Activated T-helper 9 cell treated with anti-CD3 and anti-CD28 coated beads, Interleukin-2, amount 50 U/mL, for 16 hours (primary cell): ENCODE results near the gene ITGB1.
"Not testable (repeated sequence)": the region's sequence is repeated elsewhere in the genome, so short reads cannot be mapped to it uniquely, and the experiment has no call there.

Experiments used
- DNase-seq: peaks from one replicate; pipeline ENCODE4 v3.0.0-alpha.2; 2020; ENCODE audit warnings: low read depth

The ITGB1 gene

DNA sequence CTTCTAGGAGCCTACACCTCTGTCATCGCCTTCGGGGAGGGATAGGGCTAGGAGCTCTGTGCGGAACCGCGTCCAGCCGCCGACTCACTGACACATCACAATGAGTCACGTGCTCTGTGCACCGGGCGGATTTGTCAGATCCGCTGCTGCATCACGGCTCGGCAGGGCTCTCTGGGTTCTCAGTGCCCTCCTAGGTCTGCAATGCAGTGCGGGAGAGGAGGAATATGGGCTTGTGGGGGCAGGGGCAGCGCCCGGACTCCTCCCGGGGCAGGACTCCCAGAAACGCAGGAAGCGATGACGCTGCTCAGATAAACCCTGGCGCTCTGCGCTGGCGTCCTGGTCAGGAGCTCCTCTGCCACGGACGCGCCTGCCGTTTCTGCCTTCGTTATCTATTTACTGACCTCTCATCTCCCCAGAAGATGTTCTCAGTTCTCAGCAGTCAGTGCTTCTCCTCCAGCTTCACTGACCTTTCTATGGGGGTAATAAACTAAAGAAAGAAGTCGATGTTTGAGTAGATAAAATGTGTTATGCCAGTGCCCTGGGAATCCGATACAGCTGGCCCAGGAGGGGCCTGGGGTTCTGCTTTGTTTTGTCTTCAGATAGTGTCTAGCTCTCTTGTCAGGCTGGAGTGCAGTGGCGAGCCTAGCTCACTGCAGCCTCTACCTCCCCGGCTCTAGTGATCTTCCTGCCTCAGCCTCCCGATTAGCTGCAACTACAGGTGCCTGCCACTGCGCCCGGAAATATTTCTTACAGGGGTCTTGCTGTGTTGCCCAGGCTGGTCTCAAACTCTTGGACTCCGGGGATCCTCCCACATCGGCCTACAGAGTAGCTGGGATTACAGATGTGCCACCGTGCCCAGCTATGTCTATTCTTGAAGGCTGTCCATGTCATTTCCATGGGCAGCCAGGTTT is 22.8 kb upstream of the ITGB1 start:
- DNase-seq: peak; percentile 77

DNA sequence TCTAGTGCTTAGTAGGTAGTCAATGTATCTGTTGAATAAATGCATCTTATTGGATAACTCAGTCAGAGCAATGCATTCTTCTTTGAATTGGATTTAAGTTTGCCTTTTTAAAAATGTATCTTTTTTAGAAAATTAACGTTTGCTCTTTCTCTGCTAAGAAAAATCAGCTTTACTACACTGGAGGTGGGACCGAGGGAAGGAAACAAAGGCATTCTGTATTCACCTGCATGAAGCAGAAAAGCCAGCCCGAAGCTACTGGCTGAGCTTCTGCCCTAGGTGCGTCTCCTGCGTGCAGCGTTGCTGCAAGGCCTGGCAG is 22.2 kb upstream of the ITGB1 start:
- DNase-seq: no peak

DNA sequence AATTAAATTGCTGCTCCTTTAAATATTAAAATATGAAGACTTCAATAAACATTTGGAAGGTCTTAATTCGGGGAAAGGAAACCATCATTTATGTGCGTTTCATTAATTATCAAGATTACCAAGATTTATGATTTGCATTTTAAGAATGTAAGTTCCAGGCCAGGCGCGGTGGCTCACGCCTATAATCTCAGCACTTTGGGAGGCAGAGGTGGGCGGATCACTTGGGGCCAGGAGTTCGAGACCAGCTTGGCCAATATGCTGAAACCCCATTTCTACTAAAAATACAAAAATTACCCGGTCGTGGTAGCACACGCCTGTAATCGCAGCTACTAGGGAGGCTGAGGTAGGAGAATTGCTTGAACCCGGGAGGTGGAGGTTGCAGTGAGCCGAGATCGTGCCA is 21.7 kb upstream of the ITGB1 start:
- DNase-seq: not testable (repeated sequence)

DNA sequence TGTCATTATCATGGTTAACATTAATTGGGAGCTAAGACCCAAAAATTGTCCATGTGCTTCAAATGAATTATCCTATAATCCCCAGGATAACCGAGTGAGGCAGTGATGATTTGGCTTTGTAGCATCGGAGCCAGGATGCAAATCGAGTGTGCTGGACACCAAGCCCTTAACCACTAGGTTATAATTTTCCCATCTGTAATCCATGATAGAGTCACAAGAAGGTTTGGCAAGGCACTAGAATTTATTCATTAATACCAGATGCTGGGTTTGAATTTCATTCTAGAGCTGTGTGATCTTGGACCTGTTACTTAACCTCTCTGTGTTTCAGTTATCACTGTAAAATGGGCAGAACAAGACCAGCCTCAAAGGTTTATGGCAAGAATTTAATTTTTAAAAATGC is 21.0 kb upstream of the ITGB1 start:
- no peak for DNase-seq

DNA sequence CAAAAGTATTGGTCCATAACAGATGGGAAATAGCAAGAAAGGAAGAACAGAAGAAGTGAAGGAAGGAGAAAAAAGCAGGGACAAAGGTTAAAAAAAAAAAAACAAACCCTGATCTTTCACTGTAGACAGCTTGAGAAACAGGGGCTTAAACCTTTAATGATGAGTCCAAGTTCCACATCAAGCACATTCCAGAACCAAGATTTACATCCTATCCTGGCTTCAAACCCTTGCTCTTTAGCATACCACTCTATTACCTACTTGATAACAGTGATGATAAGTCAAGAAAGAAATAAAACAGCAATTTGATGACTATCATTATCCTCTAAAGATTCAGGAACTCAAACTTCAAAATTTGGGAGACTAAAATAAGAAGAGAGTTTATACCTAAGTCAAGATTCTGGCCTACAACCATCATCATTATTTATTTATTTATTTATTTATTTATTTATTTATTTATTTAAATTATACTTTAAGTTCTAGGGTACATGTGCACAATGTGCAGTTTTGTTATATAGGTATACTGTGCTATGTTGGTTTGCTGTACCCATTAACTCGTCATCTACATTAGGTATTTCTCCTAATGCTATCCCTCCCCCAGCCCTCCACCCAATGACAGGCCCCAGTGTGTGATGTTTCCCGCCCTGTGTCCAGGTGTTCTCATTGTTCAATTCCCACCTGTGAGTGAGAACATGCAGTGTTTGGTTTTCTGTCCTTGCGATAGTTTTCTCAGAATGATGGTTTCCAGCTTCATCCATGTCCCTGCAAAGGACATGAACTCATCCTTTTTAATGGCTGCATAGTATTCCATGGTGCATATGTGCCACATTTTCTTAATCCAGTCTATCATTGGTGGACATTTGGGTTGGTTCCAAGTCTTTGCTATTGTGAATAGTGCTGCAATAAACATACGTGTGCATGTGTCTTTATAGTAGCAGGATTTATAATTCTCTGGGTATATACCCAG is 20.1 kb upstream of the ITGB1 start:
- DNase-seq: not testable (repeated sequence)

DNA sequence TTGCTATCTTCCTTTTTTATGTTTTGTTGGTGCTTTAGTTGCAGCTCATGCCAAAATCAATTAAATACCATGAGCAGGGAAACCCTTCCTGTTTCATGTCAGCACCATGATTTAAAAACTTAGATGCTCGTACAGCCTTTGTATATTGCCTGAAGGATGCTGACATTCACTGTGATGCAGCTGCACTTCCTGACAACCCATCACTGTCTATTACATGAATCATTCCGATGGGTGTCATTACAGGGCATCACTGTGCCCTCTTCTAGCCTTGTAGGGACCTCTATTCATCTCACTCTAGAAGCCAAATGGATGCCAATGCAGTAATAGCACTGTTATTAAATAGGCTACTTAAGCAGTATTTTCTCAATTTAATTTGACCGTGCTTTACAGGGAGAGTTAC is 18.3 kb upstream of the ITGB1 start:
- DNase-seq: no peak

DNA sequence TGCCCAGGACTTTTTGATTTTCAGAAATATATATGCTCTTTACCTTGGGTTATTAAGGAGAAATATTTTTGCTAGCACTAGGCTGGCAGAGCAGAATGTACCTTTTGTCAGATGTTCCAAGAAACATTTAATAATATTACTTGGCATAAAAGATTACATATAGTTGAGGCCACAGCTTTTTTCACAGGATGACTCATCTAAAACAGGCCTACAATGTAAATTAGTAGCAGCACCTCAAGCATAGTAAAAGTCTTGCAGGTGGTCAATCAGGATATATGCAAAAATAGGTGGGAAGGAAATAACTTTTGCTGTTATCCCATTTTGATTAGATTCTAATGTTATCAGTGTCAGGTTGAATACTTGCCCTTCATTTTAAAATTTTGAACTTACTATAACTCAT is 14.9 kb upstream of the ITGB1 start:
- DNase-seq: no peak

DNA sequence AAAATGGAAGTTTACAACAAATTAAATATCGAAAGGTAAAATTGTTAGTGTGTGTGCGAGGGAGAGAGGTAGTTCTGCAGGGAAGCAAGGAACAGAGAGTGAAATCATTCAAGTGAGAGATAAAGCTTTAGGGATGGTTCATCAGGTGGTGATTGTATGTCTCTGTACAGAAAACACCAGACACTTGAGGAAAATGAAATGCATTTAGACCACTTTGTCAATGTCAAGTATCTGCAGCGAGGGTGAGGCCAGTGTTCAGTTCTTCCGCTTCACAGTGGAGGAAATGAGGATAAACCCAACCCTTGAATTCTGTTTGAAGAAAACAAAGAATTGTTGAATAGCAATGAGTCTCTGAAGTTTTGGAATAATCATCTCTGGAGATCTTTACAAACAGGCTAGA is 14.4 kb upstream of the ITGB1 start:
- DNase-seq: no peak

DNA sequence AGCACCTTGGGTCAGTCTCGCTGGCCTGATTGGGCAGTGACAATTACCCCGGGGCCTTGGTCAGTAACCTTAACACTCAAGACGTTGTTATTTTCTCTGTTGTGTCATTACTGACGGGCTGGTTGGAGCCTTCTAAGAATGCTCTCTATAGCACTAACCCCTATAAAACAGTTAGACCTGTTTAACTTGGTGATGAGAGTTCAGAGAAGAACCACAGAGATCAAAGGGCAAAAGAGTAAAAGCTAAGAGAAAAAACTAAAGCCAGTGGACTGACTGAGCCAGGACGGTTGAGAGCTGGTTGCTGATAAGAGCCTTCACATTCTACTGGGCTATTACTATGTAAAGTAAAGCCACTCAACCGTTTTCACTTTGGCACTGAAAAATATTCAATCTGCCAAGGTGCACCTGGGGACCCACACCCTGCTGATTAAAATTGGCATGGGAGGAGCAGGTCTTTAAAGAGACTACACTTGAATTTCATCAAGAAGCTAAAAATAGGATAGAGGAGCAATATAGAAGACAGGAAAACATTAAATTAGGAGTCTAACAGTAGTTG is 13.6 kb upstream of the ITGB1 start:
- DNase-seq: no peak

DNA sequence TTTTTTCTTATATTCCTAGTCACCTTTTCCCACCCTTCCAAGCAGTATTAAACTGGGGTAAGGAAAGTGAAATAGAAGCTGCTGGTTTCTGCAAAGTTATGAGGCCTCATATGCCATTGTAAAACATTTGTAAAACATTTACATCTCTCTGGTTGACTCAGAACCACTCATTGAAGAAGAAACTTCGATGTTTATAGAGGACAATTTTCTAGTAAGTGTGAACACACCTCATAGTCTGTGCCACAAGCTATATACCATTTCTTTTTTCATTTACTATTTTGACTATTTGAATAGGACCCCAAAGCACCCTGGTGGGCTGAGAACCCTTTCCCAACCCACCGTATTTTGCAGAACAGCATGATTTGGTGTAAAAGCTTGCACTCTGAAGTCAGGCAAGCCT is 12.9 kb upstream of the ITGB1 start:
- DNase-seq: no peak

DNA sequence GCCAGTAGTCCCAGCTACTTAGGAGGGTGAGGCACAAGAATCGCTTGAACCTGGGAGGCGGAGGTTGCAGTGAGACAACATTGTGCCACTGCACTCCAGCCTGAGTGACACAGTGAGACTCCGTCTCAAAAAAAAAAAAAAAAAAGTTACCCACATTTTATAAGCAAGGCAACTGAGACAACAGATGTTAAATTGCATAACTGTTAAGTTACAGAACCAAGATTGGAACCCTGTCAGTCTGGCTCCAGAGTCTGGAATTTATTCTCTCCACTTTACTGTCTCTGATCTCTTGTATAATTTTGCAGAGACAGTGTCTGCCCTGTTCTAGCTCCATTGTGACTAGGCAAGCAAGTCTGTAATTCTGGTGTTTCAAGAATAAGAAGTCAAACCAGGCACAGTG is 6.2 kb upstream of the ITGB1 start:
- no peak for DNase-seq

DNA sequence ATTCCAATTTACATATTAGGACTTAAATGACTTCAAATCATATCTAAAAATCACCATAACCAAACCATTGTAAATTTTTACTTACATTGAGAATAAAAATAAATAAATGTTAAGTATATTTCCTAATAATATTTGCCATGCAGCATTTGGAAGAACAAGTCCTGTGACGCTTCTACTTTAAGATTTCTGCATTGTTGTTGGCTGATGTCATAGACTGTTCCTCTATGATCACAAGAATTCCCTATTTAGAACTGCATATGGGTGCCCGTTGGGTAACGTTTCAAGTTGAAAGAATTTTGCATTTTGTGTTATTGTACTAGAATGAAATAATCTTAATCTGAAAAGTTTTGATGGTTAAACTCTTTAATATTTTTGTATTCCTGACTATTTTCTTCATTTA is 5.1 kb upstream of the ITGB1 start:
- DNase-seq: no peak

DNA sequence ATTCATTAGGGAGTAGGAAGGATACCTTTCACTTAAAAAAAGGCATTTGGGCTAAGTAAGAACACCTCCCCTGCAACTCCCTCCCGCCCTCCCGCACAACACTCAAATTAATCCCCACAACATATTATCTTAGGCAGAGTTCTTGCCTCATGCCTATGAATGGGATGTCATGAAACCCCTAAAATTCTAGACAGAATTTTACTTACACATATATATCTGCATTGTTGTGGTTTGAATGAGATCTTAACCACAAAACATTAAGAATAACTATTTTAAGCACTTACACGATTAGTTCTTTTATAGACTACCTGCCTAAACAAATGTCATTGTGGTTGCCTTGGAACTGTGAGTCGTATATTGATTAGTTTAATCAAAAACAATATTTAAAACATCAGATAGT is 4.5 kb upstream of the ITGB1 start:
- DNase-seq: no peak

DNA sequence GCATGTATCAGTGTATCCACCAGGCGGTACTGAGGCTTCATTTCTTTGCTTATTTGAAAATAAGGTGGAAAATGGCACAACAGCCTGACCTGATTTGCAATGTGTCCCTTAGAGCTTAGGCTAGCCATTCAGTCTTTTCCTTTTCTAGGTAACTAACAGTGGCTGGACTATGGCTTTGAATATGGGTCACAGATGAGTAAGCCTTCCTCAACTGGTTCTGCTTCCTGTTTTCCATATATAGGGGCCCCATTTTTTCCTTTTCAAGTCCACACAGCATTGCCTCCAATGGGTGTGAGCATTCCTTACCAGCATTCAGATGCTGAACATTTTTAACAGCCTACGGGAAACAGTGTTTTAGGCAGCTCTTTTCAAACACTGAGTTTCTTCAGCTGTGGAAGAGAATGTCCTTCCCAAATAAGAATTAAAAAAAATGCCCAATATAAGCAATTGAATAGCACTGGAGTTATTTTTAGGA is 3.9 kb upstream of the ITGB1 start:
- no peak for DNase-seq

DNA sequence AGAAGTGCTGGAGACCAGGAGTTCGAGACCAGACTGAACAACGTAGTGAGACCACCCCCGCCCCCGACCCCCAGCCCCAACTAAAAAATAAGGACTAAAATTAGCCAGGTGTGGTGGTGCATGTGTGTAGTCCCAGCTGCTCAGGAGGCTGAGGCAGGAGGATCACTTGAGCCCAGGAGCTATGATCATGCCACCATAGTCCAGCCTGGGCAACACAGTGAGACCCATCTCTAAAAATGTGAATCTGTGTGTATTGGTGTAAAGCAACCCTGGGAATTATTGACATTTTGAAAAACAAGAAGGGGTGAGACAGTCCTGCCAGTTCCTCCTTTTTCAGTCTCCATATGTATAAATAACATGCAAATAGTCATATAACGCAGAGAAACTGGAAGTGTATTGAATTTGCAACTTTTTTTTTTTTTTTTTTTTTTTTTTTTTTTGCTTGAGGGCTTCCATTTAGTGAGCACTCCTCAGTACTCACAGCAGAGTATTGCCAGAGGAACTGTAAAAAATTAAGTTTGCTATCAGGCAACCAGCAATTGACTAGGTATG is 3.4 kb upstream of the ITGB1 start:
- no peak for DNase-seq

DNA sequence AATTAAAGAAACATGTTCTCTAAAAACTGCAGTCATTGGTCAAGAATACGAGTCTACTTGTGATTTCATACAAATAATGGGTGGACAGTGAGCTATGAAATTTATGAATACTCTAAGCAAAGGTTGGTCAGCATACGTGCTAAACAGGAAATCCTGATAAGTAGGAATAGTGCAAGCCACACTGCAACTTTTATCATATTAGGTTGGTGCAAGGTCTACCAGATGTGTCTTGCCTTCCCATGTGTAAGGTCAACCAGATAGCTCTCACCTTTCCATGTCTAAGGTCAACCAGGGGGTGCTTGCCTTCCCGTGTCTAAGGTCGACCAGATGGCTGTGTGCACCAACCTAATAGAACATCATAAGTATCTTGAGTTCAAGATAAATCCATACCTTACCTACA is 2.0 kb upstream of the ITGB1 start:
- no peak for DNase-seq

DNA sequence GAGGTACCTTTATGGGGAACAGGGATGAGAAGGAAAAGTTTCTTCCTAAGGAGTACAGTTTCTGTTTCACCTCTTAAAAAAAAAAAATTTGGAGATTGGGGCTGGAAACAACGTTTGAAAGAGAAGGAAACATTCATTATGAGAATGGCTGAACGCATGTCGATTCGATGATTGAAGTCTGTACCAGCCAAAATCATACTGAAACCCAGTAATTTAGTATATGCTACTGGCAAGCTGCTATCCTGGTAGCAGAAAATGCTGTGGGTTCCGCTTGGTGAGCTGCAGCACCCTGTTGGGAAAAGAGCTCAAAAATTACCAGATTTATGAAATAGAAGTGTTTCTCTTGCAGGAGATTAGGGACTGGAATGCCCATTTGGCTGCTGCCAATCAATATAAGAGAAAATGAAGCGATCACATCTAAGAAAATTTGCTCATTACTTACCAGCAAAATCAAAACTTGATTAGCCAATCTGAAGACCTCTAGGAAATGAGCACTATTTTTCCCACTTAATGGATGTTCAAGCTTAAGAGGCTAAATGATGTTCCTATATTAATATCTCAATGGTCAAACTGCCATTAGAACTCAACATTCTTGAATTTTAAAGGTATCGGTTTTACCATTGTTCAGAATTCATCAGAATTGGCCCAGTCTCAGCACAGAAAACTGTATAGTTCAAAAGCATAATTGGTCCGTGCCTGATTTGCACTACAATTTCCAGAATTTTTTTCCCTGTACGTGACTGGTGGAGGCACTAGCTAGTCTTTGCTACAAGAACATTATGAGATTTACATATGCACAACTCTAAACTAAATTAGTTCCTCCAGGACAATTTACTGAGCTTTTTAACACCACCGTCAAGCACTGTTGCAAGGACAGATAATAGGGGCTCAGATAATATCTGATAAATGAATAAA is 1.2 kb upstream of the ITGB1 start:
- DNase-seq: no peak

DNA sequence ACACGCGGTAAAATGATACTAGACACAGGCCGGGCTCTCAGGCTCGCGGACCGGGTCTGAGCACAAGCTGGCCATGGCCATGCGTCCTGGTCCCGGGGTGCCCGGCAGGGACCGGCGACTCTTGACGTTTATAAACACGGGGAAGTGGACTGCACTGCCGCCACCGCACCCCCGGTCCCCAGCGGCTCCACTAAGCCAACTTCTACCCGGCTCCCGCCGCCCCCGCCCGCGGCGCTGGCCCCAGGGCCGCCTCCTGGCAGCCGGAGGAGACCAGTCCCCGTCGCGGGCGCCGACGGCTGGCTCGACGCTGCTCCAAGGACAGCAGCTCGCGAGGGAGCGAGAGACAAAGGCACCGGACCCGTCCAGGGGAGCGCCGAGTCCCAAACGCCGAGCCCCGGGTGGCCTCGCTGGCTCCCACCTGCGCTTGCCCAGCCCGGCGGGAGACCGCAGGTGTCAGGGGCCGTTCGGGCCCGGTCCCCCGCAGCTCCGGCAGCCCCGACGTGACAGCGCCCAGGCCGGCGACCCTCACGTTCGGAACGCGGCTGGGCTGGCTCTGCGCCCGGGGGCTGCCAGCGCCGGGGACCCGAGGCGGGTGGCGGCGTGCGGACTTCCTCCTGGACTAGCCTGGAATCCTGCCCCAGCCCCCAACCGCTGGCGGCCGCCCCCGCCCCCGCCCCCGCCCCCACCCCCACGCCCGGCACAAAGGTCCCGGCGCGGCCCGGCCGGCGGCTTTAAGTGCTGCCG is 517 bp downstream of the ITGB1 start:
- DNase-seq: peak; percentile 40

DNA sequence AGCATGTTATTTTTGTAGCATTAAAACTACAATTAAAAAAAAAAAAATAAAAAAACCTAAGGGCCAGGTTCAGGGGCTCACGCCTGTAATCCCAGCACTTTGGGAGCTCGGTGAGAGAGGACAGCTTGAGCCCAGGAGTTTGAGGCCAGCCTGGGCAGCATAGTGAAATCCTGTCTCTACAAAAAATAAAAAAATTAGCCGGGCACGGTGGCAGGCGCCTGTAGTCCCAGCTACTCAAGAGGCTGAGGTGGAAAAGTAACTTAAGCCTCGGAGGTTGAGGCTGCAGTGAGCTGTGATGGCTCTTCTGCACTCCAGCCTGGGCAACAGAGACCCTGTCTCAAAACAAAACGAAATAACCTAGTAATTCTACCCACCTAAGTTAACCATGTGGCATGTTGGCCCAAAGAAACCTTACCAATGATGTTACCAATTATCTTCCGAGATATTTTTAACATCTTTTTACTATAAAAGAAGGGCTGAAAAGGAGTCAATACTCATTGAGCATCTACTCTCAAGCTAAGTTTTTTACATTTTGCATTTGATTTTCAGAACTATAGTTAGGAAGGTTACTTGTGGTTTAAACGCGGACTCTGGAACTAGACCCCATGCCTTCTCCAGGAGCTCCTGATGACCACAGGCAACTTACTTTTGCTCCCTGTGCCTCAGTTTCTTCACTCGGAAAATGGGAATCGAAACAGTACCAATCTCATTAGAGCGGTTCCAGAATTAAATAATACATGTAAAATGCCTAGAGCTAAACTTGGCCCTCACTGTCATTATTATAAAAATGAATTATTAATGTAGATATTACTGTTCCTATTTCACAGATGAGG is 1.4 kb downstream of the ITGB1 start:
- DNase-seq: no peak

DNA sequence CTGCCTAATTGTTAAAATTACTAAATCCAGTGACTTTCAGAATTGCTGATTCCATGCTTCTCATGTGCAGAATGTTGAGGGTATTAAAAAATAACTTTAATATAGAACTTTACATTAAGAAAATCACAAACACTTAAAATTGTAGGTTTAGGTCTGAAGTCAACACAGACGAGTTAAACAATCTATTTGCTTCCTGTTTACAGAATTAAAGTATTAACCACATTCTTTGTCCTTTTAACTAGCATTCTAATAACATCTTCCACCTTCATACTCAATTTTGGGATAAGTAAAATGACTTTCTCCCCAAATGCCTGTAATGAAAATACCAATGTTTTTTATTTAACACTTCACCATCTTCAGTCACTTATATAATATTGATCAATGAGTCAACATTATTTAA is 2.2 kb downstream of the ITGB1 start:
- DNase-seq: no peak
